Right lobe of liver (tissue), 6 donors: ENCODE measurements around the gene AP3D1. TPM values are rescaled to one million over a fixed set of nuclear protein-coding genes. Genes with fewer than 3 reads are reported as not detected.

Source experiments
- ATAC-seq, 4 donors: fragments of 200-7000 bp; cut with Tn5 transposase; one replicate each; pipeline ENCODE4 v1.9.1; 2020; ENCODE audit warnings: mild to moderate bottlenecking in 4 of 4, moderate library complexity in 4 of 4
- DNase-seq, 3 donors: peaks; one replicate each; pipeline ENCODE4 v3.0.0-alpha.2; 2020
- H3K27ac ChIP-seq, 3 donors: fragments of 200-600 bp; one replicate each; pipeline ENCODE4 v1.8.0; 2022
- H3K27me3 ChIP-seq, 2 donors: fragments of 200-600 bp; one replicate each; pipeline ENCODE4 v1.8.0; 2022
- H3K36me3 ChIP-seq, 4 donors: fragments of 200-600 bp; sonication (generic) in 1 of 4; one replicate each; pipeline versions ENCODE4 v1.5.1 to v1.8.0; 2017 to 2022; ENCODE audit warnings: control low read depth in 1 of 4
- H3K4me1 ChIP-seq, 4 donors: fragments of 200-600 bp; sonication (generic) in 1 of 4; one replicate each; pipeline versions ENCODE4 v1.5.1 to v1.8.0; 2017 to 2022; ENCODE audit warnings: control low read depth in 1 of 4
- H3K4me3 ChIP-seq, 3 donors: fragments of 200-600 bp; one replicate each; pipeline ENCODE4 v1.8.0; 2022
- H3K9me3 ChIP-seq, 4 donors: fragments of 200-600 bp; sonication (generic) in 1 of 4; one replicate each; pipeline versions ENCODE4 v1.5.1 to v1.8.0; 2017 to 2022; ENCODE audit warnings: control low read depth in 1 of 4
- POLR2A ChIP-seq: fragments of 450-650 bp; IDR thresholded peaks from one replicate; pipeline ENCODE4 v1.6.1; 2017; ENCODE audit warnings: antibody characterized with exemption, mild to moderate bottlenecking
- WGBS: methylation state at CpG from one replicate; pipeline ENCODE4 v1.1.6; 2018; ENCODE audit warnings: low coverage, low lambda C conversion rate; ENCODE audit not compliant: insufficient coverage; ENCODE audit errors: missing lambda C conversion rate; 5-methylcytosine and 5-hydroxymethylcytosine counted together
- intact Hi-C, 2 donors: fragments of 100-400 bp; cut with DNase I; formaldehyde crosslinking; loops; one replicate each; pipeline versions ENCODE4 v1.11.2 to v1.14.1; 2022
- total RNA-seq, 6 experiments: library from RNA; depleted of rRNA in 2 of 6; stranded (reverse); fragments of >200 nt in 2 of 6; fragmentation: NEBNext Ultra II Directional in 3 of 6; extraction: Animal tissue kit (Norgen Biotek cat#: 25700) in 3 of 6; gene quantifications; one replicate each; pipeline versions ENCODE4 v1.1.0 to v1.2.4, GENCODE V29; 2016 to 2023
- TF ChIP-seq, protein P1 (sequence below), 4 donors: fragments of 200-600 bp in 3 of 4; fragments of 450-650 bp in 1 of 4; IDR thresholded peaks; one replicate each; pipeline versions ENCODE4 v1.5.1 to v1.8.0; 2016 to 2022; ENCODE audit warnings: antibody characterized with exemption in 4 of 4, mild to moderate bottlenecking in 2 of 4
- donor health status: DM: no; HTN: yes; CAD: no.
- donor health status: DM: no; HTN: no; CAD: no.
- donor health status: DM: no; HTN: no; CAD: no.
- donor health status: DM: no; HTN: yes; CAD: no.
- donor health status: DM: no; HTN: yes; CAD: no.

Gene AP3D1
- total RNA-seq, 6 experiments from 2014 or later: 55.5 to 99.0 (median 65.5) TPM

DNA sequence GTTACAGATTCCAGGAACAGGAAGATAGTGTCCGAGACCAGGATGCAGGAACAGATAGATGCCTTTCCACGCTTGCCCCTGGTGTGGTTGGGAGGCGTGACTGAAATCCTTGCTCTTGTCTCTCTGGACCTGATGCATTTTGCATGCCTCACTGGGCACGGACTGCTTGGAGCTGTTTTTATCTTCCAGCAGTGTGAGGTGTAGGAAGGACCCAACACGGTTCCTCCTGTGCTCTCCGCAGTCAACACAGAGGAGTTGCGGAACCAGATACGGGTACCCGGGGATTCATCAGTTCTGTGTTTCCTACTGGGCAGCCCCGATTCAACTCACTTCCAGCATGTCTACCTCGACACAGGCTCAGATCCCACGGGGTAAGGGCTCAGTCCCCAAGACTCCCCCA, 18.9 kb upstream of the AP3D1 start:
- intact Hi-C loops: loop anchor here in 1 of 2 donors (5.0 kb wide), 1 partner anchor 62 kb away; no protein-coding TSS in a partner anchor
- Histone ChIP-seq H3K9me3 (no peaks in the 10 kb centered on the region), H3K4me3 (no peak overlapping the region), H3K4me1 (peaks cover 2 to 84% (median 44%) of the 10 kb centered on the region in 4 donors), H3K27ac (peak overlapping the region in 2 of 3 donors; percentile 91 to 92), H3K27me3 (no peaks in the 10 kb centered on the region), H3K36me3 (no peaks in the 10 kb centered on the region)
- DNase-seq (no peak), ATAC-seq (no peak)
- TF ChIP-seq, protein P1, sequence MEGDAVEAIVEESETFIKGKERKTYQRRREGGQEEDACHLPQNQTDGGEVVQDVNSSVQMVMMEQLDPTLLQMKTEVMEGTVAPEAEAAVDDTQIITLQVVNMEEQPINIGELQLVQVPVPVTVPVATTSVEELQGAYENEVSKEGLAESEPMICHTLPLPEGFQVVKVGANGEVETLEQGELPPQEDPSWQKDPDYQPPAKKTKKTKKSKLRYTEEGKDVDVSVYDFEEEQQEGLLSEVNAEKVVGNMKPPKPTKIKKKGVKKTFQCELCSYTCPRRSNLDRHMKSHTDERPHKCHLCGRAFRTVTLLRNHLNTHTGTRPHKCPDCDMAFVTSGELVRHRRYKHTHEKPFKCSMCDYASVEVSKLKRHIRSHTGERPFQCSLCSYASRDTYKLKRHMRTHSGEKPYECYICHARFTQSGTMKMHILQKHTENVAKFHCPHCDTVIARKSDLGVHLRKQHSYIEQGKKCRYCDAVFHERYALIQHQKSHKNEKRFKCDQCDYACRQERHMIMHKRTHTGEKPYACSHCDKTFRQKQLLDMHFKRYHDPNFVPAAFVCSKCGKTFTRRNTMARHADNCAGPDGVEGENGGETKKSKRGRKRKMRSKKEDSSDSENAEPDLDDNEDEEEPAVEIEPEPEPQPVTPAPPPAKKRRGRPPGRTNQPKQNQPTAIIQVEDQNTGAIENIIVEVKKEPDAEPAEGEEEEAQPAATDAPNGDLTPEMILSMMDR (IDR thresholded peaks at IDR 0.05): no peak
- TF ChIP-seq POLR2A: no peak
- 83% methylated on average over 1 of the region's 12 CpGs for WGBS

- no peaks in the 10 kb centered on the region for H3K9me3 ChIP-seq
- intact Hi-C loops: no loop called here
- peak; percentile 77 to 87 (median 82) for ATAC-seq
- H3K4me3 ChIP-seq: no peak overlapping the region
- H3K36me3 ChIP-seq: no peaks in the 10 kb centered on the region
- WGBS: 6% methylated on average over 16 of the region's 24 CpGs
- H3K27ac ChIP-seq: peak overlapping the region; percentile 79 to 92 (median 91)
- peak; percentile 97 to 98 (median 98) for DNase-seq
- TF ChIP-seq, protein P1 (IDR thresholded peaks at IDR 0.05): peak in 1 of 4 donors; percentile 31
- peak; percentile 69 for TF ChIP-seq POLR2A
- peaks cover 2 to 78% (median 40%) of the 10 kb centered on the region in 4 donors for H3K4me1 ChIP-seq
- no peaks in the 10 kb centered on the region for H3K27me3 ChIP-seq
These were observed 17.5 kb upstream of the AP3D1 start for GRCh38 chr19:2168619-2169424.

- Histone ChIP-seq H3K9me3 (no peaks in the 10 kb centered on the region), H3K4me1 (peaks cover 2 to 74% (median 38%) of the 10 kb centered on the region in 4 donors), H3K4me3 (no peak overlapping the region), H3K27ac (peak overlapping the region; percentile 79 to 92 (median 91)), H3K36me3 (no peaks in the 10 kb centered on the region), H3K27me3 (no peaks in the 10 kb centered on the region)
- 17% methylated on average over 8 of the region's 16 CpGs for WGBS
- peak in 2 of 3 donors; percentile 69 to 73 for DNase-seq
- TF ChIP-seq, protein P1 (IDR thresholded peaks at IDR 0.05): no peak
- no peak for TF ChIP-seq POLR2A
- peak in 3 of 4 donors; percentile 0 to 7 (median 1) for ATAC-seq
- intact Hi-C loops: no loop called here
These were observed 16.7 kb upstream of the AP3D1 start for GRCh38 chr19:2167896-2168618.

DNA sequence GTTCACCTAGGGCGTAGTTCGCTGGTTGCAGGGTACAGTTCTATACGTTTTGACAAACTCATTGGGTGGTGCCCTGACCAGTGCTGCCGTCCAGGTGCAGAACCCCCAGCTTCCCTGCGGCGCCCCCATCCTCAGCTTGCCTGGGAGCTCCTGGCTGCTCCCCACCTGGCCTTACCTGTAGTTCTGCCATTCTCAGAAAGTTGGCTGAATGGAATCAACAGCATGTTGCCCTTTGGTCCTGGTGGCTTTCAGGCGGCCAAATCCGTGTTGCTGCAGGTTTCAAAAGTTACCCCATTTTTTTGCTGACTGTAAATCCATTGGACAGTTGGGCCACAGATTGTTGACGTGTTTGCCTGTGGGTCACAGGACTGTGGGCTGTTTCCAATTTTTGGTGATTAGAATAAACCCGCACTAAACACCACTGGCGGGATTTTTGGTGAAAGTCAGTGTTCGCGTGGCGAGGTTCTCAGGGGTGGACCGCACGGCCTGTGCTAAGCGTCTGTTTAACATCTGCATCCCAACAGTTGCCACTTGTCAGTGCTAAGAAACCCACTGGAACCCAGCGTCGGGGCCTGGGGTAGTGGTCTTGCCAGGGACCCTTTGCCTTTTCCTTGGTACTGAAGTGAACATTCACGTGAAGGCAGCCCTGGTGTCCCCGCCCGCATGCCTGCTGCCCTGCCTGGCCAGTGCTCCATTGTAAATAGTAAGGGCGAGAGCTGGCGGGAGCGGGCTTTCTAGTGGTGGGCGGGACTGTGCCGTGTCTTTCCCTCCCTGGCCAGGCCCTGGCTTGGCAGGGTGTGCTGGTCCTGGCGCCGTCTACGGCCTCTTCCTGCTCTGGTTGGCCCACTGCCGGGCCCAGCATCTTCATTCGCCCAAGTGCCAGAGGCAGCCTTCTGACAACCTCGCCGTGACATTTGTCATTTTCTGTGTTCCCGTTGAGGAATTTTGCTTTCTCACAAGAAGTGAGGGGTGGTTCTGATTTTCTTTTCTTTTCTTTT, 15.7 kb upstream of the AP3D1 start:
- TF ChIP-seq, protein P1 (IDR thresholded peaks at IDR 0.05): no peak
- TF ChIP-seq POLR2A: peak; percentile 28
- H3K4me3 ChIP-seq: peak overlapping the region in 1 of 3 donors; percentile 8
- H3K36me3 ChIP-seq: no peaks in the 10 kb centered on the region
- intact Hi-C loops: no loop called here
- DNase-seq: peak; percentile 91 to 96 (median 96)
- H3K9me3 ChIP-seq: no peaks in the 10 kb centered on the region
- H3K27ac ChIP-seq: peak overlapping the region; percentile 79 to 92 (median 91)
- peaks cover 2 to 67% (median 35%) of the 10 kb centered on the region in 4 donors for H3K4me1 ChIP-seq
- peak; percentile 53 to 66 (median 61) for ATAC-seq
- H3K27me3 ChIP-seq: no peaks in the 10 kb centered on the region
- WGBS: 36% methylated on average over 20 of the region's 35 CpGs
